ENCODE results near the gene UTP4. TPM values are rescaled to one million over a fixed set of nuclear protein-coding genes. Genes with fewer than 3 reads are reported as not detected.

UTP4 gene
- total RNA-seq, 4 donors from 2014 or later, result 12.1 to 45.1 (median 31.4) TPM

GRCh38 chr16:69095193-69095592 lies 37.3 kb upstream of the UTP4 start:
- Histone ChIP-seq H3K4me1 (no peaks in the 10 kb centered on the region), H3K36me3 (no peaks in the 10 kb centered on the region), H3K4me3 (no peak overlapping the region), H3K27ac (no peak overlapping the region), H3K9me3 (no peaks in the 10 kb centered on the region), H3K27me3 (no peaks in the 10 kb centered on the region)
- intact Hi-C loops (cut with DNase I; ENCODE audit: low total_unique reads), result no loop called here
- DNase-seq, result no peak
- TF ChIP-seq CTCF (IDR thresholded peaks at IDR 0.05) (no peak), POLR2A (IDR thresholded peaks at IDR 0.05) (no peak)

GRCh38 chr16:69100071-69100691 lies 32.3 kb upstream of the UTP4 start:
- no peak overlapping the region for H3K4me3 ChIP-seq
- intact Hi-C loops (cut with DNase I; ENCODE audit: low total_unique reads), result no loop called here

GRCh38 chr16:69105501-69106361 lies 26.7 kb upstream of the UTP4 start, which contains the start of gene HAS3:
Gene HAS3 (plus strand): TSS chr16:69105653. CDS start chr16:69109396, 3,743 bp downstream.
- Histone ChIP-seq H3K4me1 (peaks cover 0 to 16% of the 10 kb centered on the region in 2 donors), H3K9me3 (no peaks in the 10 kb centered on the region), H3K27me3 (peaks cover 0 to 11% of the 10 kb centered on the region in 2 donors), H3K4me3 (peak within 1 kb of the TSS; percentile 25 to 46), H3K27ac (no peak within 1 kb of the TSS), H3K36me3 (no peaks in the 10 kb centered on the region)
- intact Hi-C loops (cut with DNase I; ENCODE audit: low total_unique reads), result no loop called here
- DNase-seq, result no peak
- no peak for TF ChIP-seq CTCF (IDR thresholded peaks at IDR 0.05)
- TF ChIP-seq POLR2A (IDR thresholded peaks at IDR 0.05), result peak; percentile 10 to 30

More at GRCh38 chr16:69100071-69100691, 32.3 kb upstream of the UTP4 start:
- H3K36me3 ChIP-seq, result no peaks in the 10 kb centered on the region
- H3K4me1 ChIP-seq, result no peaks in the 10 kb centered on the region
- TF ChIP-seq CTCF (IDR thresholded peaks at IDR 0.05) (no peak), POLR2A (IDR thresholded peaks at IDR 0.05) (no peak)
- no peak for DNase-seq
- no peak overlapping the region for H3K27ac ChIP-seq
- no peaks in the 10 kb centered on the region for H3K9me3 ChIP-seq
- H3K27me3 ChIP-seq, result no peaks in the 10 kb centered on the region

DNA sequence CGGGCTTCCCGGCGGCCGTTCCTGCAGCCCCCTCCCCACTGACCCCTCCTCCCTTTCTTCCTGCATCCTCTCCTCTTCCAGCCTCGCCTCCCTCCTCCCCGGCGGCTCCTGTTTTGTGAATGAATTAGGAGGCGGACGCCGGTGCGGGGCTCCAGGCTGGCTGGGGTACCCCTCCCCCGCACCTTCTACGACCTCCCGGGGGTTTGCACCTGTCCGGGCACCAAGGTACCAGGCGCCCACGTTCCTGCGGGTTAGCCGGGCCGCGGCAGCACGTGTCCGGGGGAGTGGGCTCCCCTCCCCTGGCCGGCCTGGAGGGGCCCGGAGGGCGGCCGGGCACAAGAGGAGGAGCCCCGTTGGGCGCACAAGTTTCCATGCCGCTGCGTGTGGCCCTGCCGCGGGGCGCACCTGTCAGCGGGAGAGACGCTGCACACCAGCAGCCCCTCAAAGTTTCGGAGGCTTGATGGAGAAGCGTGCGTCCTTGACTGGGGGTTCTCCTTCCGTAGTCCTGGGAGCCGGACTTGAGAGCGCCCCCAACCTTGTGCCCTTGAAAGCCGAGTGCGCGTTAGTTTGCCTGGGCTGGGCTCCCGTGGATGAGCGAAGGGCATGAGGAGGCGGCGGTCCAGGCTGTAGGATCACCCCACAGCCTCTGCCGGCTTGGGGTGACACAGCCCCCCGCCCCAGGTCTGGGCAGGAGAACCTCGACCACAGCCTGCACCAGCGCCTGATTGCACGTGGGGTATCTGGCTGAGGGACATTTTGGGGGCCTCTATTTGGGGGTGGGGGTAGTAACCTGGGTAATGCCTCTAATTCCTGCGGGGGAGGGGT lies 25.7 kb upstream of the UTP4 start:
- no peaks in the 10 kb centered on the region for H3K9me3 ChIP-seq
- H3K36me3 ChIP-seq, result no peaks in the 10 kb centered on the region
- H3K27me3 ChIP-seq, result peaks cover 0 to 11% of the 10 kb centered on the region in 2 donors
- peaks cover 0 to 16% of the 10 kb centered on the region in 2 donors for H3K4me1 ChIP-seq
- TF ChIP-seq CTCF (IDR thresholded peaks at IDR 0.05) (no peak), POLR2A (IDR thresholded peaks at IDR 0.05) (no peak)
- peak overlapping the region; percentile 16 to 33 for H3K4me3 ChIP-seq
- DNase-seq, result no peak
- no peak overlapping the region for H3K27ac ChIP-seq
- intact Hi-C loops (cut with DNase I; ENCODE audit: low total_unique reads), result no loop called here
